ENCODE results near the gene EXTL1. TPM values are rescaled to one million over a fixed set of nuclear protein-coding genes. Genes with fewer than 3 reads are reported as not detected.

Gene EXTL1
- total RNA-seq, 1 donor from 2014 or later, result 4.3 TPM

DNA sequence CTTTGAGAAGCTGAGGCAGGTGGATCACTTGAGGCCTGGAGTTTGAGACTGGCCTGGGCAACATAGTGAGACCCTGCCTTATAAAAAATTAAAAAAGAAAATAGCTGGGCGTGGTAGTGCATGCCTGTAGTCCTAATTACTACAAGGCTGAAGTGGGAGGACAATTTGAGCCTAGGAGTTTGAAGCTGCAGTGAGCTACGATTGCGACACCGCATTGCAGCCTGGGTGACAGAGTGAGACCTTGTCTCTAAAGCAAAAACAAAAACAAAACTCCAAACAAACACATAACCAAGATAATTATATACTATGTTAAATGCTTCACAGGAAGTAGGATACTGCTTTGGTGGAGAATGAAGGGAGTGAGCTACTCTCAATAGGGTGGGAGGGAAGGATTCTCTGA, 18.3 kb upstream of the EXTL1 start:
- Mint-ChIP-seq H3K36me3 (ENCODE audit: low read depth) (no peaks in the 10 kb centered on the region), H3K9me3 (ENCODE audit: low read depth) (no peaks in the 10 kb centered on the region), H3K4me1 (ENCODE audit: low read depth) (peaks cover 4% of the 10 kb centered on the region), H3K27me3 (ENCODE audit: low read depth) (peaks cover 2% of the 10 kb centered on the region), H3K4me3 (ENCODE audit: unreplicated experiment) (no peak overlapping the region), H3K27ac (ENCODE audit: unreplicated experiment) (no peak overlapping the region)
- TF ChIP-seq, protein P1, sequence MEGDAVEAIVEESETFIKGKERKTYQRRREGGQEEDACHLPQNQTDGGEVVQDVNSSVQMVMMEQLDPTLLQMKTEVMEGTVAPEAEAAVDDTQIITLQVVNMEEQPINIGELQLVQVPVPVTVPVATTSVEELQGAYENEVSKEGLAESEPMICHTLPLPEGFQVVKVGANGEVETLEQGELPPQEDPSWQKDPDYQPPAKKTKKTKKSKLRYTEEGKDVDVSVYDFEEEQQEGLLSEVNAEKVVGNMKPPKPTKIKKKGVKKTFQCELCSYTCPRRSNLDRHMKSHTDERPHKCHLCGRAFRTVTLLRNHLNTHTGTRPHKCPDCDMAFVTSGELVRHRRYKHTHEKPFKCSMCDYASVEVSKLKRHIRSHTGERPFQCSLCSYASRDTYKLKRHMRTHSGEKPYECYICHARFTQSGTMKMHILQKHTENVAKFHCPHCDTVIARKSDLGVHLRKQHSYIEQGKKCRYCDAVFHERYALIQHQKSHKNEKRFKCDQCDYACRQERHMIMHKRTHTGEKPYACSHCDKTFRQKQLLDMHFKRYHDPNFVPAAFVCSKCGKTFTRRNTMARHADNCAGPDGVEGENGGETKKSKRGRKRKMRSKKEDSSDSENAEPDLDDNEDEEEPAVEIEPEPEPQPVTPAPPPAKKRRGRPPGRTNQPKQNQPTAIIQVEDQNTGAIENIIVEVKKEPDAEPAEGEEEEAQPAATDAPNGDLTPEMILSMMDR (IDR thresholded peaks at IDR 0.05), result no peak
- DNase-seq (ENCODE audit: low spot score), result no peak

DNA sequence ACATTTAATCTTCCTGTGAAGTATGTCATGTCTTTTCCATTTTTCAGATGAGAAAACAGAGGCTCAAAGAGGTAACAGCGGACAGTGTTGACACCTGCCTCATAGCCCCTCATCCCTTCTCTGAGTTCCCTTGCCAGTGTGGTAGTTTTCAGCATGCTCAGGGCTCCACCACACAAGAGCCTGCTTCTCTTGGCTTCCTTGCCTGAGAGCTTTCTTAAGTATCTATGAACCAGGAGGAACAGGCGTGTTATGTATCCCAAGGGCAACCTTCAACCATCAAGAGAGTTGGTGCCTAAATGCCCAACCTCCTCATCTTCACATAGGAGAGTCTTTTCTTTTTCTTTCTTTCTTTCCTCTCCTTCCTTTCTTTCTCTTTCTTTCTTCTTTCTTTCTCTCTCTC, 17.8 kb upstream of the EXTL1 start:
- no peaks in the 10 kb centered on the region for H3K4me1 Mint-ChIP-seq (ENCODE audit: low read depth)
- no peak overlapping the region for H3K27ac Mint-ChIP-seq (ENCODE audit: unreplicated experiment)
- no peak overlapping the region for H3K4me3 Mint-ChIP-seq (ENCODE audit: unreplicated experiment)
- H3K27me3 Mint-ChIP-seq (ENCODE audit: low read depth), result peaks cover 2% of the 10 kb centered on the region
- no peaks in the 10 kb centered on the region for H3K9me3 Mint-ChIP-seq (ENCODE audit: low read depth)
- TF ChIP-seq, protein P1 (IDR thresholded peaks at IDR 0.05), result no peak
- DNase-seq (ENCODE audit: low spot score), result no peak
- H3K36me3 Mint-ChIP-seq (ENCODE audit: low read depth), result no peaks in the 10 kb centered on the region

DNA sequence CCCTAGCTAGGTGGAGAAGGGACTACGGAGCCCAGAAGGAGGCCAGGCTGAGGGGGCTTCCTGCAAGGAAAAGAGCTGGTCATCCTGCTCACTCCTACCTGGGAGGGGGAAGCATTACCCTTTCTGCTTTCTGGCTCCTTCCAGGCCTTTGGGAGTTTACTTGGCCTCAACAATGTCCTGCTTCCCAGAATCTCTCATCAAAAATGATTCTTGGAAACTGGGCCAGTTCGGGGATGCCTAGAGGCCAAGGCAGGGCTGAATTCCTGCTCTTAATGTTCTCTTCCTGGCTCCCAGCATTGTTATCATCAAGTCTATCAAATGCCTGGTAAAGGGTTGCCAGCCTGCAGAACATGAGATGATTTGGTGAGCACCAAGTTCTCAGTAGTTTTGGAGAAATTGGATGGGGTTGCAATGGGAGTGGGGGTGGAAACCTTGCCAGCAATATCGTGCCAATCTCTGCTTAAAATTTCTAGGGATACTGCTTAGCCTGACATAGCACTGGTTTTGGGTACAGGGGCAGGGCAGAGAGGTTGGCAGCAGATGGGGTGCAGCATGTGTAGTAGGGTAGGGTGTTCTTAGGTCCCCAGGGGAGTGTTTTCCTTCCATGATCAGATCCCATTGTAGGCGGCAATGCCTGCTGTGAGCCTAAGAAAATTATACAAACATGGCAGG, 16.0 kb upstream of the EXTL1 start:
- no peaks in the 10 kb centered on the region for H3K4me1 Mint-ChIP-seq (ENCODE audit: low read depth)
- no peak for DNase-seq (ENCODE audit: low spot score)
- H3K9me3 Mint-ChIP-seq (ENCODE audit: low read depth), result no peaks in the 10 kb centered on the region
- H3K27ac Mint-ChIP-seq (ENCODE audit: unreplicated experiment), result no peak overlapping the region
- no peak overlapping the region for H3K4me3 Mint-ChIP-seq (ENCODE audit: unreplicated experiment)
- H3K27me3 Mint-ChIP-seq (ENCODE audit: low read depth), result peaks cover 2% of the 10 kb centered on the region
- TF ChIP-seq, protein P1 (IDR thresholded peaks at IDR 0.05), result no peak
- no peaks in the 10 kb centered on the region for H3K36me3 Mint-ChIP-seq (ENCODE audit: low read depth)

DNA sequence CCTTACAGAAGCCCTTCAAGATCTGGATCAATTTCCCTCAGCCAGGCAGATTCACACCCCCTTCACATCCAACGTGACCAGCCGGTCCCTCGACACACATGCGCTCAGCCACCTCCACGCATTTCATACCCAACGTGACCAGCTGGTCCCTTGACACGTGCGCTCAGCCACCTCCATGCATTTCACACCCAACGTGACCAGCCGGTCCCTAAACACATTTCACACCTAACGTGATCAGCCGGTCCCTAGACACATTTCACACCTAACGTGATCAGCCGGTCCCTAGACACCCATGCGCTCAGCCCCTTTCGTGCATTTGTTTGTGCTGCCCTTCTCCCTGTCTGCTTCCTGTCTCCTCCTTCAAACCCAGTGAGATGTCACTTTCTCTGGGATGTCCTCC, 14.9 kb upstream of the EXTL1 start:
- no peak overlapping the region for H3K4me3 Mint-ChIP-seq (ENCODE audit: unreplicated experiment)
- H3K36me3 Mint-ChIP-seq (ENCODE audit: low read depth), result no peaks in the 10 kb centered on the region
- H3K9me3 Mint-ChIP-seq (ENCODE audit: low read depth), result no peaks in the 10 kb centered on the region
- no peaks in the 10 kb centered on the region for H3K4me1 Mint-ChIP-seq (ENCODE audit: low read depth)
- no peak overlapping the region for H3K27ac Mint-ChIP-seq (ENCODE audit: unreplicated experiment)
- TF ChIP-seq, protein P1 (IDR thresholded peaks at IDR 0.05), result no peak
- no peak for DNase-seq (ENCODE audit: low spot score)
- peaks cover 2% of the 10 kb centered on the region for H3K27me3 Mint-ChIP-seq (ENCODE audit: low read depth)

DNA sequence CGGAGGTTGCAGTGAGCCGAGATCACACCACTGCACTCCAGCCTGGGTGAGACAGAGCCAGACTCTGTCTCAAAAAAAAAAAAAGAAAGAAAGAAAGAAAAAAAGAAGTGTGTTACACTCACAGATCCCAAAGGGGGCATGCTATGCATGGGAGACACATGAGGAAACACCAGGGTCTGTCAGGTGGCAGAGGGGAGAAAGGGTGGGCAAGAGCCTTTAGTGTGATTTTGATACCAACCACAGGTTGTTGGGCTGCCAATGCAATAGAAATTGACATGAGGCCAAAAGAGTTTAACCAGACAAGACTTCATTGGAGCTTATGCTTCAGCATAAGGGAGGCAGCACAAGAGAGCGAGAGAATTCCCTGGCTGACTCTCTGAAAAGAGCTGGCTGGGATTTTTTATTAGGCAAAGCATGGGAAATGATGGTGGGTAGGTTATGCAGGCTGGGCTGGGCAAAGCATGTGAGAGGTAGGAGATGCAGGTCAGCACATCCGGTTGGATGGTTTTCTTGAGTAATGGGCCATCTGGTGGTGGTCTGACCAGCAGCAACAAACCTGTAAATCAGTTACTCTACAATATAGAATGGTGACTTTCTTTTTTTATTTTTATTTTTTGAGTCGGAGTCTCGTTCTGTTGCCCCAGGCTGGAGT, 11.7 kb upstream of the EXTL1 start:
- Mint-ChIP-seq H3K4me3 (ENCODE audit: unreplicated experiment) (no peak overlapping the region), H3K4me1 (ENCODE audit: low read depth) (no peaks in the 10 kb centered on the region), H3K36me3 (ENCODE audit: low read depth) (no peaks in the 10 kb centered on the region), H3K27ac (ENCODE audit: unreplicated experiment) (no peak overlapping the region), H3K9me3 (ENCODE audit: low read depth) (no peaks in the 10 kb centered on the region), H3K27me3 (ENCODE audit: low read depth) (no peaks in the 10 kb centered on the region)
- no peak for DNase-seq (ENCODE audit: low spot score)
- TF ChIP-seq, protein P1 (IDR thresholded peaks at IDR 0.05), result peak; percentile 61

Measured in chondrocyte (in vitro differentiated cells).